Measurements from ENCODE around the gene PPARG. TPM values are rescaled to one million over a fixed set of nuclear protein-coding genes. Genes with fewer than 3 reads are reported as not detected.

PPARG gene
- total and polyA plus RNA-seq, 10 of the 15 experiments (the other 5 are each of a cell fraction or from before 2014, with no cell fraction given), result 0.06 to 0.86 (median 0.12) TPM; not detected in 5

- no TSS peak for BruUV-seq (replicated peaks)
- ChIA-PET CTCF (no interaction called here), POLR2A (no interaction called here), RAD21 (ENCODE audit: unreplicated experiment) (no interaction called here), SMC1A (ENCODE audit: uncharacterized antibody, unreplicated experiment) (interaction anchor here (0.7 kb wide), 1 partner anchor 70 kb away, joined by 3 read pairs; no protein-coding TSS in a partner anchor)
- H4K20me1 ChIP-seq (ENCODE audit: control insufficient read depth, insufficient read depth), result no peaks in the 10 kb centered on the region; the same call in 1 of the 2 replicates
- H3K79me2 ChIP-seq (ENCODE audit: control insufficient read depth, insufficient read depth, low read length), result no peaks in the 10 kb centered on the region
- DNase-seq (ENCODE audit: low read depth, low spot score) (no peak), FAIRE-seq (no peak), ATAC-seq (no peak)
- H2AFZ ChIP-seq (ENCODE audit: control insufficient read depth, low read depth, low read length), result no peak overlapping the region
- in situ Hi-C loops (cut with MboI), result no loop called here
- H3K4me3 ChIP-seq, result no peak overlapping the region
- TF ChIP-seq MEF2A (IDR thresholded peaks at IDR 0.05; ENCODE audit: insufficient read depth, low read depth, low read length) (no peak), ZNF217 (IDR thresholded peaks at IDR 0.05) (no peak), YBX1 (IDR thresholded peaks at IDR 0.05) (no peak), CTCF (IDR thresholded peaks at IDR 0.05 in 2 of 3, conservative IDR thresholded peaks at IDR 0.05 in 1 of 3; ENCODE audit: control insufficient read depth in 2 of 3, extremely low read depth in 1 of 3, insufficient read depth in 1 of 3, low read depth in 3 of 3, low read length in 3 of 3) (no peak), SUPT20H (IDR thresholded peaks at IDR 0.05; ENCODE audit: borderline replicate concordance, control insufficient read depth, low read depth, low read length) (no peak), CUX1 (IDR thresholded peaks at IDR 0.05; ENCODE audit: insufficient replicate concordance, low read depth, low read length) (no peak), RCOR1 (conservative IDR thresholded peaks at IDR 0.05; ENCODE audit: low read depth, low read length) (no peak), EZH2 (IDR thresholded peaks at IDR 0.05; ENCODE audit: borderline replicate concordance, control insufficient read depth, low read depth, low read length) (no peak), SP1 (IDR thresholded peaks at IDR 0.05; ENCODE audit: low read depth, low read length) (no peak), SRF (IDR thresholded peaks at IDR 0.05; ENCODE audit: low read depth in 2 of 2, low read length in 2 of 2) (no peak), MAX (IDR thresholded peaks at IDR 0.05; ENCODE audit: low read depth, low read length) (no peak), WRNIP1 (IDR thresholded peaks at IDR 0.05; ENCODE audit: borderline replicate concordance, low read depth, low read length) (no peak), KAT2A (conservative IDR thresholded peaks at IDR 0.05; ENCODE audit: control insufficient read depth, low read depth, low read length) (no peak), NFIC (IDR thresholded peaks at IDR 0.05; ENCODE audit: low read depth, low read length) (no peak)
- no peak overlapping the region for H3K9ac ChIP-seq (ENCODE audit: control insufficient read depth, insufficient read depth, low read length)
- 43% methylated on average over 3 of the region's 3 CpGs for WGBS (ENCODE audit: insufficient coverage, insufficient replicate concordance, low lambda C conversion rate, missing lambda C conversion rate)
- no peaks in the 10 kb centered on the region for H3K9me3 ChIP-seq (replicated peaks; ENCODE audit: control insufficient read depth, insufficient read depth, low read length)
- no peak overlapping the region for H3K27ac ChIP-seq (ENCODE audit: control insufficient read depth, insufficient read depth)
- no peak overlapping the region for H3K4me2 ChIP-seq (ENCODE audit: control insufficient read depth, insufficient read depth)
- no peaks in the 10 kb centered on the region for H3K36me3 ChIP-seq (ENCODE audit: control insufficient read depth in 2 of 2, insufficient read depth in 2 of 2, low read length in 1 of 2)
- H3K4me1 ChIP-seq (ENCODE audit: control insufficient read depth, insufficient read depth, low read length), result no peaks in the 10 kb centered on the region
- intact Hi-C loops (cut with micrococcal nuclease; ENCODE audit: unreplicated experiment), result no loop called here
- H3K27me3 ChIP-seq (replicated peaks in 1 of 2; ENCODE audit: control insufficient read depth in 2 of 2, insufficient read depth in 2 of 2, low read length in 1 of 2), result peaks cover 2 to 3% of the 10 kb centered on the region in 2 experiments; a peak in 3 of 4 replicates
Measured at GRCh38 chr3:12408984-12409683, 120.3 kb downstream of the PPARG start.
